K562 (cell line): ENCODE measurements around the gene SYT3. TPM values are rescaled to one million over a fixed set of nuclear protein-coding genes. Genes with fewer than 3 reads are reported as not detected.
A peak's percentile ranks its signal among the peaks of the same experiment; 100 is the strongest.
"Not testable (repeated sequence)": the region's sequence is repeated elsewhere in the genome, so short reads cannot be mapped to it uniquely, and the experiment has no call there.

ENCODE experiments used
- ATF3 ChIP-seq, 2 experiments: fragments of 450-650 bp in 1 of 2; sonication (generic) in 1 of 2; formaldehyde crosslinking in 1 of 2; IDR thresholded peaks in 1 of 2; conservative IDR thresholded peaks in 1 of 2; 2 replicates each; pipeline versions ENCODE4 v1.6.1 to v1.8.1; 2016 to 2023; ENCODE audit warnings: mild to moderate bottlenecking in 2 of 2, moderate library complexity in 2 of 2, inconsistent platforms in 1 of 2, missing genetic modification reagents in 1 of 2
- CC2D1A ChIP-seq: fragments of 450-650 bp; IDR thresholded peaks from 2 replicates; pipeline ENCODE4 v1.6.1; 2017; ENCODE audit warnings: mild to moderate bottlenecking
- CREB1 ChIP-seq, 2 experiments: sonication (generic) in 1 of 2; formaldehyde crosslinking in 1 of 2; IDR thresholded peaks; 2 replicates each; pipeline versions ENCODE4 v1.6.1 to v1.8.0; 2012 to 2022; ENCODE audit warnings: inconsistent platforms in 1 of 2, mild to moderate bottlenecking in 1 of 2, missing genetic modification reagents in 1 of 2, moderate library complexity in 1 of 2
- CTCF ChIP-seq, 3 experiments: IDR thresholded peaks in 2 of 3; conservative IDR thresholded peaks in 1 of 3; 2 replicates each; pipeline ENCODE4 v1.5.1; 2011 to 2012; ENCODE audit warnings: low read length in 3 of 3, mild to moderate bottlenecking in 3 of 3, control low read depth in 2 of 3, improper control_type of control experiment in 1 of 3, inconsistent platforms in 1 of 3, low read depth in 1 of 3, mixed read lengths in 1 of 3, moderate library complexity in 1 of 3; ENCODE audit not compliant: insufficient read depth in 2 of 3
- KDM2B ChIP-seq: fragments of 250-450 bp; sonication (Bioruptor Pico); IDR thresholded peaks from 2 replicates; pipeline ENCODE4 v1.8.0; 2021; ENCODE audit warnings: mild to moderate bottlenecking, moderate library complexity
- MAX ChIP-seq: sonication (generic); formaldehyde crosslinking; IDR thresholded peaks from 2 replicates; pipeline ENCODE4 v1.9.0; 2022; ENCODE audit warnings: mild to moderate bottlenecking, missing genetic modification reagents
- POLR2G ChIP-seq: fragments of 200-400 bp; formaldehyde crosslinking; IDR thresholded peaks from 2 replicates; pipeline ENCODE4 v1.6.1; 2017; ENCODE audit warnings: low read depth, mild to moderate bottlenecking, antibody characterized with exemption, low read length, moderate library complexity
- RB1 ChIP-seq: fragments of 450-650 bp; IDR thresholded peaks from 2 replicates; pipeline ENCODE4 v1.6.1; 2017; ENCODE audit warnings: low read depth, mild to moderate bottlenecking
- SP1 ChIP-seq: sonication (generic); formaldehyde crosslinking; IDR thresholded peaks from 2 replicates; pipeline ENCODE4 v1.8.1; 2022; ENCODE audit warnings: mild to moderate bottlenecking, missing genetic modification reagents
- ZBTB12 ChIP-seq: fragments of 250-450 bp; sonication (Bioruptor Pico); IDR thresholded peaks from 2 replicates; pipeline ENCODE4 v1.4.0; 2020
- polyA plus RNA-seq, 8 experiments: library from polyadenylated mRNA; depleted of rRNA in 4 of 8; stranded (reverse) in 5 of 8; unstranded in 3 of 8; fragments of >200 nt; fragmentation: Nextera tagmentation in 2 of 8; fragmentation: Illumina TruSeq in 1 of 8; extraction: Ambion mirVana in 2 of 8; extraction: Trizol in 1 of 8; gene quantifications; 2 replicates each; pipeline versions ENCODE4 v1.2.1 to v1.2.3, GENCODE V29; 2011 to 2014; ENCODE audit warnings: inconsistent platforms in 1 of 8, missing spikeins in 1 of 8
- total RNA-seq, 7 experiments: library from RNA; depleted of rRNA in 6 of 7; stranded (reverse); fragments of >200 nt in 6 of 7; fragmentation: Illumina TruSeq in 2 of 7; extraction: Trizol in 2 of 7; gene quantifications; 2 replicates each; pipeline versions ENCODE4 v1.2.1 to v1.2.3, GENCODE V29; 2011 to 2021; ENCODE audit warnings: low replicate concordance in 1 of 7
- TF ChIP-seq, protein P1 (sequence below), 2 experiments: IDR thresholded peaks; 2 replicates each; pipeline ENCODE4 v1.6.1; 2011; ENCODE audit warnings: borderline replicate concordance in 1 of 2, control low read depth in 1 of 2, low read depth in 1 of 2, low read length in 1 of 2, mild to moderate bottlenecking in 1 of 2, mixed read lengths in 1 of 2, moderate library complexity in 1 of 2; ENCODE audit not compliant: insufficient read depth in 1 of 2, insufficient read length in 1 of 2, poor library complexity in 1 of 2, severe bottlenecking in 1 of 2; ENCODE audit errors: extremely low read depth in 1 of 2

The SYT3 gene
- total and polyA plus RNA-seq, 9 of the 15 experiments (the other 6 are each of a cell fraction or from before 2014, with no cell fraction given) = 0.36 to 2.0 (median 0.54) TPM; not detected in 2

- TF ChIP-seq, protein P1, sequence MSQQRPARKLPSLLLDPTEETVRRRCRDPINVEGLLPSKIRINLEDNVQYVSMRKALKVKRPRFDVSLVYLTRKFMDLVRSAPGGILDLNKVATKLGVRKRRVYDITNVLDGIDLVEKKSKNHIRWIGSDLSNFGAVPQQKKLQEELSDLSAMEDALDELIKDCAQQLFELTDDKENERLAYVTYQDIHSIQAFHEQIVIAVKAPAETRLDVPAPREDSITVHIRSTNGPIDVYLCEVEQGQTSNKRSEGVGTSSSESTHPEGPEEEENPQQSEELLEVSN (IDR thresholded peaks at IDR 0.05; ENCODE audit: borderline replicate concordance in 1 of 2, extremely low read depth in 1 of 2, insufficient read depth in 1 of 2, insufficient read length in 1 of 2, low read depth in 1 of 2, low read length in 1 of 2, poor library complexity in 1 of 2, severe bottlenecking in 1 of 2) = peak; percentile 39 to 64
- TF ChIP-seq ZBTB12 = peak; percentile 50; the same call in 1 of the 2 replicates
- TF ChIP-seq MAX (CRISPR knock-in tag) = peak; percentile 43
- TF ChIP-seq CREB1, ATF3 (IDR thresholded peaks at IDR 0.05): not testable (repeated sequence)
- peak; percentile 84 for TF ChIP-seq CREB1 (CRISPR knock-in tag; IDR thresholded peaks at IDR 0.05)
- TF ChIP-seq ATF3 (CRISPR knock-in tag; conservative IDR thresholded peaks at IDR 0.05) = 0 out of 2 replicates have a peak, but pooled peaks have one; percentile 23
- 0 out of 2 replicates have a peak, but pooled peaks have one; percentile 47 for TF ChIP-seq CC2D1A
- TF ChIP-seq KDM2B = peak; percentile 92
- TF ChIP-seq POLR2G = peak; percentile 63
- TF ChIP-seq CTCF (IDR thresholded peaks at IDR 0.05 in 2 of 3, conservative IDR thresholded peaks at IDR 0.05 in 1 of 3; ENCODE audit: insufficient read depth in 2 of 3, low read depth in 1 of 3, low read length in 3 of 3) = peak in 1 of 3 experiments; percentile 56; a peak in 2 of 6 replicates
- 0 out of 2 replicates have a peak, but pooled peaks have one; percentile 22 for TF ChIP-seq RB1
- 0 out of 2 replicates have a peak, but pooled peaks have one; percentile 37 for TF ChIP-seq SP1
Measured at GRCh38 chr19:50606059-50606836, 33.4 kb downstream of the SYT3 start (continued).
